HepG2 (cell line): ENCODE data around the gene NDE1. TPM values are rescaled to one million over a fixed set of nuclear protein-coding genes. Genes with fewer than 3 reads are reported as not detected.
A peak's percentile ranks its signal among the peaks of the same experiment; 100 is the strongest.

Experiments
- ATRX ChIP-seq: sonication (generic); formaldehyde crosslinking; IDR thresholded peaks from 2 replicates; pipeline ENCODE4 v1.4.0; 2020; ENCODE audit warnings: missing genetic modification reagents, borderline replicate concordance
- CERS6 ChIP-seq: sonication (generic); formaldehyde crosslinking; IDR thresholded peaks from 2 replicates; pipeline ENCODE4 v1.5.0; 2020; ENCODE audit warnings: missing genetic modification reagents
- CREM ChIP-seq, 2 experiments: sonication (generic) in 1 of 2; formaldehyde crosslinking in 1 of 2; IDR thresholded peaks; 2 replicates each; pipeline versions ENCODE4 v1.4.0 to v1.6.1; 2016 to 2020; ENCODE audit warnings: antibody characterized with exemption in 1 of 2, mild to moderate bottlenecking in 1 of 2, missing genetic modification reagents in 1 of 2
- ELF3 ChIP-seq: IDR thresholded peaks from 2 replicates; pipeline ENCODE4 v1.6.1; 2016; ENCODE audit warnings: missing genetic modification reagents, missing compliant biosample characterization
- HOMEZ ChIP-seq: IDR thresholded peaks from 2 replicates; pipeline ENCODE4 v1.6.1; 2016; ENCODE audit warnings: low read depth
- HOXA7 ChIP-seq: sonication (generic); formaldehyde crosslinking; IDR thresholded peaks from 2 replicates; pipeline ENCODE4 v1.8.1; 2022; ENCODE audit warnings: mild to moderate bottlenecking, missing genetic modification reagents, moderate library complexity
- IRX3 ChIP-seq: sonication (generic); formaldehyde crosslinking; IDR thresholded peaks from 2 replicates; pipeline ENCODE4 v1.8.1; 2023; ENCODE audit warnings: mild to moderate bottlenecking, low read depth, missing genetic modification reagents, borderline replicate concordance
- NCOA1 ChIP-seq: sonication (generic); formaldehyde crosslinking; IDR thresholded peaks from 2 replicates; pipeline ENCODE4 v1.9.0; 2021; ENCODE audit warnings: missing genetic modification reagents
- NCOA2 ChIP-seq: sonication (generic); formaldehyde crosslinking; IDR thresholded peaks from 2 replicates; pipeline ENCODE4 v1.8.0; 2022; ENCODE audit warnings: inconsistent platforms
- NFYC ChIP-seq: IDR thresholded peaks from 2 replicates; pipeline ENCODE4 v1.6.1; 2016; ENCODE audit warnings: missing genetic modification reagents, missing compliant biosample characterization
- SAFB2 ChIP-seq: sonication (generic); formaldehyde crosslinking; IDR thresholded peaks from 2 replicates; pipeline ENCODE4 v1.5.1; 2020; ENCODE audit warnings: missing genetic modification reagents, low read depth, mild to moderate bottlenecking, borderline replicate concordance
- TGIF2 ChIP-seq: IDR thresholded peaks from 2 replicates; pipeline ENCODE4 v1.6.1; 2016; ENCODE audit warnings: control low read depth, missing compliant biosample characterization
- ZBTB21 ChIP-seq: sonication (generic); formaldehyde crosslinking; IDR thresholded peaks from 2 replicates; pipeline ENCODE4 v1.4.0; 2020; ENCODE audit warnings: missing genetic modification reagents
- ZFP62 ChIP-seq: sonication (generic); formaldehyde crosslinking; IDR thresholded peaks from 2 replicates; pipeline ENCODE4 v1.4.0; 2020; ENCODE audit warnings: missing genetic modification reagents
- ZKSCAN8 ChIP-seq: IDR thresholded peaks from 2 replicates; pipeline ENCODE4 v1.6.1; 2016; ENCODE audit warnings: borderline replicate concordance, missing genetic modification reagents, missing compliant biosample characterization
- ZNF318 ChIP-seq: sonication (generic); formaldehyde crosslinking; IDR thresholded peaks from 2 replicates; pipeline ENCODE4 v1.4.0; 2020; ENCODE audit warnings: mild to moderate bottlenecking, missing genetic modification reagents
- ZNF546 ChIP-seq: sonication (generic); formaldehyde crosslinking; conservative IDR thresholded peaks from 2 replicates; pipeline ENCODE4 v1.8.1; 2023; ENCODE audit warnings: mild to moderate bottlenecking, missing genetic modification reagents
- ZNF703 ChIP-seq: sonication (generic); formaldehyde crosslinking; IDR thresholded peaks from 2 replicates; pipeline ENCODE4 v1.5.1; 2020; ENCODE audit warnings: missing genetic modification reagents, mild to moderate bottlenecking, moderate library complexity, borderline replicate concordance
- ZNF747 ChIP-seq: sonication (generic); formaldehyde crosslinking; IDR thresholded peaks from 2 replicates; pipeline ENCODE4 v1.8.1; 2023; ENCODE audit warnings: missing genetic modification reagents, mild to moderate bottlenecking, borderline replicate concordance
- ZNF776 ChIP-seq: sonication (generic); formaldehyde crosslinking; IDR thresholded peaks from 2 replicates; pipeline ENCODE4 v1.4.0; 2020; ENCODE audit warnings: mild to moderate bottlenecking, missing genetic modification reagents
- ZNF816 ChIP-seq: sonication (generic); formaldehyde crosslinking; IDR thresholded peaks from 2 replicates; pipeline ENCODE4 v1.8.0; 2022; ENCODE audit warnings: missing genetic modification reagents, mild to moderate bottlenecking, borderline replicate concordance
- ZSCAN30 ChIP-seq: sonication (generic); formaldehyde crosslinking; IDR thresholded peaks from 2 replicates; pipeline ENCODE4 v1.5.0; 2020; ENCODE audit warnings: mild to moderate bottlenecking, missing genetic modification reagents
- polyA plus RNA-seq, 8 experiments: library from polyadenylated mRNA; depleted of rRNA in 3 of 8; stranded (reverse) in 7 of 8; unstranded in 1 of 8; fragments of >200 nt; fragmentation: Illumina TruSeq in 4 of 8; extraction: Trizol in 4 of 8; gene quantifications; 2 replicates each; pipeline versions ENCODE4 v1.2.1 to v1.2.3, GENCODE V29; 2011 to 2016; ENCODE audit warnings: low read depth in 4 of 8, missing spikeins in 1 of 8, mixed read lengths in 1 of 8; ENCODE audit not compliant: insufficient read depth in 1 of 8
- total RNA-seq, 5 experiments: library from RNA; depleted of rRNA; stranded (reverse); fragments of >200 nt; fragmentation: Illumina TruSeq; extraction: Trizol; gene quantifications; 2 replicates each; pipeline ENCODE4 v1.2.3, GENCODE V29; 2016; ENCODE audit warnings: low read depth in 1 of 5

NDE1 gene
- total and polyA plus RNA-seq, 2 of the 13 experiments (the other 11 are each of a cell fraction or from before 2014, with no cell fraction given) = 40.9 to 72.5 TPM

- no peak for TF ChIP-seq ATRX (CRISPR knock-in tag)
- TF ChIP-seq IRX3 = no peak
- no peak for TF ChIP-seq ZNF546 (CRISPR knock-in tag)
- peak; percentile 56; the same call in 1 of the 2 replicates for TF ChIP-seq ELF3 (CRISPR knock-in tag)
- no peak for TF ChIP-seq CREM (IDR thresholded peaks at IDR 0.05)
- no peak for TF ChIP-seq CREM (CRISPR knock-in tag; IDR thresholded peaks at IDR 0.05)
- peak; percentile 94 for TF ChIP-seq HOMEZ (CRISPR knock-in tag)
- no peak for TF ChIP-seq ZSCAN30
- TF ChIP-seq ZKSCAN8 (CRISPR knock-in tag) = no peak
- TF ChIP-seq TGIF2 (CRISPR knock-in tag) = no peak
- no peak for TF ChIP-seq ZNF318 (CRISPR knock-in tag)
- TF ChIP-seq HOXA7 (CRISPR knock-in tag) = no peak
- no peak for TF ChIP-seq ZNF747 (CRISPR knock-in tag)
- TF ChIP-seq CERS6 = no peak
- no peak for TF ChIP-seq ZNF703
- TF ChIP-seq SAFB2 (CRISPR knock-in tag) = no peak
- no peak for TF ChIP-seq NFYC (CRISPR knock-in tag)
- no peak for TF ChIP-seq ZNF816 (CRISPR knock-in tag)
- TF ChIP-seq NCOA1 (CRISPR knock-in tag) = no peak
- no peak for TF ChIP-seq NCOA2
- no peak for TF ChIP-seq ZNF776 (CRISPR knock-in tag)
- no peak for TF ChIP-seq ZFP62 (CRISPR knock-in tag)
- TF ChIP-seq ZBTB21 (CRISPR knock-in tag) = 0 out of 2 replicates have a peak, but pooled peaks have one; percentile 12
These were observed 32.1 kb downstream of the NDE1 start (continued) for GRCh38 chr16:15682105-15682570.
